ENCODE results near the gene THAP2.

Gene THAP2

GRCh38 chr12:71671311-71671710 lies 7.2 kb downstream of the THAP2 start:
- DNase-seq (ENCODE audit: extremely low read depth, insufficient read length), result no peak
- H3K4me3 ChIP-seq (replicated peaks; ENCODE audit: low read depth, low read length), result no peak overlapping the region
- no peak for TF ChIP-seq CTCF (IDR thresholded peaks at IDR 0.05; ENCODE audit: insufficient read depth, low read length, poor library complexity, severe bottlenecking)
- H3K27me3 ChIP-seq (replicated peaks; ENCODE audit: control insufficient read depth, insufficient read depth, low read length), result no peaks in the 10 kb centered on the region
- no peaks in the 10 kb centered on the region for H3K36me3 ChIP-seq (ENCODE audit: control insufficient read depth, insufficient read depth, low read length)

GRCh38 chr12:71671816-71672215 lies 7.7 kb downstream of the THAP2 start:
- Histone ChIP-seq H3K36me3 (ENCODE audit: control insufficient read depth, insufficient read depth, low read length) (no peaks in the 10 kb centered on the region), H3K27me3 (replicated peaks; ENCODE audit: control insufficient read depth, insufficient read depth, low read length) (no peaks in the 10 kb centered on the region), H3K4me3 (replicated peaks; ENCODE audit: low read depth, low read length) (no peak overlapping the region)
- TF ChIP-seq CTCF (IDR thresholded peaks at IDR 0.05; ENCODE audit: insufficient read depth, low read length, poor library complexity, severe bottlenecking), result no peak
- DNase-seq (ENCODE audit: extremely low read depth, insufficient read length), result no peak

GRCh38 chr12:71682466-71682865 lies 18.4 kb downstream of the THAP2 start:
- H3K36me3 ChIP-seq (ENCODE audit: control insufficient read depth, insufficient read depth, low read length), result no peaks in the 10 kb centered on the region
- no peak for DNase-seq (ENCODE audit: extremely low read depth, insufficient read length)

GRCh38 chr12:71683633-71684032 lies 19.5 kb downstream of the THAP2 start:
- Histone ChIP-seq H3K27me3 (replicated peaks; ENCODE audit: control insufficient read depth, insufficient read depth, low read length) (no peaks in the 10 kb centered on the region), H3K4me3 (replicated peaks; ENCODE audit: low read depth, low read length) (no peak overlapping the region), H3K36me3 (ENCODE audit: control insufficient read depth, insufficient read depth, low read length) (no peaks in the 10 kb centered on the region)
- TF ChIP-seq CTCF (IDR thresholded peaks at IDR 0.05; ENCODE audit: insufficient read depth, low read length, poor library complexity, severe bottlenecking), result no peak
- no peak for DNase-seq (ENCODE audit: extremely low read depth, insufficient read length)

More at GRCh38 chr12:71682466-71682865, 18.4 kb downstream of the THAP2 start:
- Histone ChIP-seq H3K27me3 (replicated peaks; ENCODE audit: control insufficient read depth, insufficient read depth, low read length) (no peaks in the 10 kb centered on the region), H3K4me3 (replicated peaks; ENCODE audit: low read depth, low read length) (no peak overlapping the region)
- no peak for TF ChIP-seq CTCF (IDR thresholded peaks at IDR 0.05; ENCODE audit: insufficient read depth, low read length, poor library complexity, severe bottlenecking)

- no peak for DNase-seq (ENCODE audit: extremely low read depth, insufficient read length)
- TF ChIP-seq CTCF (IDR thresholded peaks at IDR 0.05; ENCODE audit: insufficient read depth, low read length, poor library complexity, severe bottlenecking), result no peak
- Histone ChIP-seq H3K27me3 (replicated peaks; ENCODE audit: control insufficient read depth, insufficient read depth, low read length) (no peaks in the 10 kb centered on the region), H3K4me3 (replicated peaks; ENCODE audit: low read depth, low read length) (no peak overlapping the region), H3K36me3 (ENCODE audit: control insufficient read depth, insufficient read depth, low read length) (no peaks in the 10 kb centered on the region)
Measured at GRCh38 chr12:71684081-71684480, 20.0 kb downstream of the THAP2 start.

GRCh38 chr12:71685312-71685906 lies 21.3 kb downstream of the THAP2 start:
- peak overlapping the region; percentile 70 for H3K4me3 ChIP-seq (replicated peaks; ENCODE audit: low read depth, low read length)
- no peaks in the 10 kb centered on the region for H3K27me3 ChIP-seq (replicated peaks; ENCODE audit: control insufficient read depth, insufficient read depth, low read length)
- H3K36me3 ChIP-seq (ENCODE audit: control insufficient read depth, insufficient read depth, low read length), result no peaks in the 10 kb centered on the region
- no peak for DNase-seq (ENCODE audit: extremely low read depth, insufficient read length)
- no peak for TF ChIP-seq CTCF (IDR thresholded peaks at IDR 0.05; ENCODE audit: insufficient read depth, low read length, poor library complexity, severe bottlenecking)
